ENCODE measurements around the gene SFMBT2.

The SFMBT2 gene

DNA sequence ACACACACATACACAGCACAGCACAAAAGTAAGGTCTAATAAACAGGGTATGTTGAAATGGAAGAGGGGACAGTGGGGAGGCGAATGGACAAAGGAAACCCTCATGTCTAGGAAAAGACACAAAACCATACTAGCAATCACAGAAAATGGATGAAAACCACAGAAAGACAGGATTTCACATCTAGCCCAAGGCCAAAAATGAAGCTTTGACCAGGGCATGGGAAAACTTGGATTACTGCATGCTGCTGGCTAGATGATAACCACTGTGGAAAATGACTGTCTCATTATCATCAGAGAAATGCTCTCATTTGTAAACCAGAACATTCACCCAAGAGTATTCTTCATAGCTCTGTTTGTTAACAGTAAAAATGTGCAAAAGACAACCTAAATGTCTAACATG, 88.2 kb downstream of the SFMBT2 start:
- Histone ChIP-seq H3K36me3 (ENCODE audit: insufficient read depth, insufficient read length, low read length) (no peaks in the 10 kb centered on the region), H3K4me3 (ENCODE audit: insufficient read length, low read depth) (no peak overlapping the region), H3K27me3 (ENCODE audit: insufficient read depth, insufficient read length) (no peaks in the 10 kb centered on the region), H3K4me1 (ENCODE audit: insufficient read depth, insufficient read length) (no peaks in the 10 kb centered on the region), H3K9me3 (ENCODE audit: insufficient read depth, low read length) (peaks cover 2% of the 10 kb centered on the region), H3K9ac (ENCODE audit: insufficient read length, low read depth) (no peak overlapping the region)
- no peak for DNase-seq (ENCODE audit: low read depth, low spot score)
- TF ChIP-seq ZNF274 (IDR thresholded peaks at IDR 0.05; ENCODE audit: low read depth, low read length) (no peak), YY1 (IDR thresholded peaks at IDR 0.05; ENCODE audit: insufficient read depth, insufficient read length) (no peak), SUZ12 (IDR thresholded peaks at IDR 0.05; ENCODE audit: extremely low read depth, insufficient read depth, insufficient read length) (no peak)

GRCh38 chr10:7320072-7320471, 90.8 kb downstream of the SFMBT2 start:
- TF ChIP-seq YY1 (IDR thresholded peaks at IDR 0.05; ENCODE audit: insufficient read depth, insufficient read length): no peak
- Histone ChIP-seq H3K27me3 (ENCODE audit: insufficient read depth, insufficient read length) (no peaks in the 10 kb centered on the region), H3K36me3 (ENCODE audit: insufficient read depth, insufficient read length, low read length) (no peaks in the 10 kb centered on the region), H3K9ac (ENCODE audit: insufficient read length, low read depth) (no peak overlapping the region), H3K4me1 (ENCODE audit: insufficient read depth, insufficient read length) (no peaks in the 10 kb centered on the region), H3K9me3 (ENCODE audit: insufficient read depth, low read length) (no peaks in the 10 kb centered on the region), H3K4me3 (ENCODE audit: insufficient read length, low read depth) (no peak overlapping the region)
- DNase-seq (ENCODE audit: low read depth, low spot score): no peak

DNA sequence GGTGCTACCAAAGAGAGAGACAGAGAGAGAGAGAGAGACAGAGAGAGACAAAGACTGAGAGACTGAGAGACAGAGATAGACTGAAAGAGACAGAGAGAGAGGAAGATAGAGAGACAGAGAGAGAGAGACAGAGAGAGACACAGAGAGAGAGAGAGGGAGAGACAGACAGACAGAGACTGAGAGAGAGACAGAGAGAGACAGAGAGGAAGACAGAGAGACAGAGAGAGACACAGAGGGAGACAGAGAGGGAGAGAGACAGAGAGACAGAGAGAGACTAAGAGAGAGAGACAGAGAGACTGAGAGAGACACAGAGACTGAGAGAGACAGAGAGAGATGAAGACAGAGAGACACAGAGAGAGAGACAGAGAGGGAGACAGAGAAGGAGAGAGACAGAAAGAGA, 91.2 kb downstream of the SFMBT2 start:
- Histone ChIP-seq H3K4me3 (ENCODE audit: insufficient read length, low read depth) (no peak overlapping the region), H3K9me3 (ENCODE audit: insufficient read depth, low read length) (no peaks in the 10 kb centered on the region), H3K27me3 (ENCODE audit: insufficient read depth, insufficient read length) (no peaks in the 10 kb centered on the region), H3K9ac (ENCODE audit: insufficient read length, low read depth) (no peak overlapping the region), H3K36me3 (ENCODE audit: insufficient read depth, insufficient read length, low read length) (no peaks in the 10 kb centered on the region), H3K4me1 (ENCODE audit: insufficient read depth, insufficient read length) (no peaks in the 10 kb centered on the region)
- TF ChIP-seq SUZ12 (IDR thresholded peaks at IDR 0.05; ENCODE audit: extremely low read depth, insufficient read depth, insufficient read length): no peak
- TF ChIP-seq YY1 (IDR thresholded peaks at IDR 0.05; ENCODE audit: insufficient read depth, insufficient read length): no peak
- no peak for DNase-seq (ENCODE audit: low read depth, low spot score)

GRCh38 chr10:7318836-7319235, 92.0 kb downstream of the SFMBT2 start:
- Histone ChIP-seq H3K9ac (ENCODE audit: insufficient read length, low read depth) (no peak overlapping the region), H3K4me1 (ENCODE audit: insufficient read depth, insufficient read length) (no peaks in the 10 kb centered on the region), H3K36me3 (ENCODE audit: insufficient read depth, insufficient read length, low read length) (no peaks in the 10 kb centered on the region), H3K27me3 (ENCODE audit: insufficient read depth, insufficient read length) (no peaks in the 10 kb centered on the region), H3K4me3 (ENCODE audit: insufficient read length, low read depth) (no peak overlapping the region), H3K9me3 (ENCODE audit: insufficient read depth, low read length) (no peaks in the 10 kb centered on the region)
- DNase-seq (ENCODE audit: low read depth, low spot score): no peak
- TF ChIP-seq SUZ12 (IDR thresholded peaks at IDR 0.05; ENCODE audit: extremely low read depth, insufficient read depth, insufficient read length) (no peak), ZNF274 (IDR thresholded peaks at IDR 0.05; ENCODE audit: low read depth, low read length) (no peak), YY1 (IDR thresholded peaks at IDR 0.05; ENCODE audit: insufficient read depth, insufficient read length) (no peak)

- TF ChIP-seq YY1 (IDR thresholded peaks at IDR 0.05; ENCODE audit: insufficient read depth, insufficient read length) (no peak), ZNF274 (IDR thresholded peaks at IDR 0.05; ENCODE audit: low read depth, low read length) (no peak), SUZ12 (IDR thresholded peaks at IDR 0.05; ENCODE audit: extremely low read depth, insufficient read depth, insufficient read length) (no peak)
- Histone ChIP-seq H3K4me1 (ENCODE audit: insufficient read depth, insufficient read length) (no peaks in the 10 kb centered on the region), H3K27me3 (ENCODE audit: insufficient read depth, insufficient read length) (no peaks in the 10 kb centered on the region), H3K9me3 (ENCODE audit: insufficient read depth, low read length) (no peaks in the 10 kb centered on the region), H3K9ac (ENCODE audit: insufficient read length, low read depth) (no peak overlapping the region), H3K4me3 (ENCODE audit: insufficient read length, low read depth) (no peak overlapping the region), H3K36me3 (ENCODE audit: insufficient read depth, insufficient read length, low read length) (no peaks in the 10 kb centered on the region)
- DNase-seq (ENCODE audit: low read depth, low spot score): no peak
These were observed 92.9 kb downstream of the SFMBT2 start for GRCh38 chr10:7317786-7318446.

DNA sequence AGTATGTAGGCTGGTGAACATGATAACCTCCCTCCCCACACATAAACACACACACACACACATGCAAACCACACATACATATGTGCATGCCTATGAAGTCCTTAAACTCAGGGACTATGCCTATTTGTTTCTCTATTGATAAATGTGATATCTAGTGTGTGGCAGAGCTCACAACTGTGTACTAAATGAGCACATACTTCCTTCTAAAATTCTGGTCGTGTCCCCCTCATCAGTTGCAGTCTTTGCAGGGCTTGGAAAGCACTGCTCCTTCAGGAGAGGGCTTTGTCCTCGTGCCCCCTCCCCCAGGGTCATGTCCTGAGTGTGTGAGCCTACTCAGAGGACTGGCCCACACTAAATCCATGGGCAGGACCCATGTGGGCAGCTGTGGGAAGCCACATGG, 94.0 kb downstream of the SFMBT2 start:
- Histone ChIP-seq H3K4me1 (ENCODE audit: insufficient read depth, insufficient read length) (no peaks in the 10 kb centered on the region), H3K9ac (ENCODE audit: insufficient read length, low read depth) (no peak overlapping the region), H3K4me3 (ENCODE audit: insufficient read length, low read depth) (no peak overlapping the region), H3K9me3 (ENCODE audit: insufficient read depth, low read length) (no peaks in the 10 kb centered on the region), H3K27me3 (ENCODE audit: insufficient read depth, insufficient read length) (no peaks in the 10 kb centered on the region), H3K36me3 (ENCODE audit: insufficient read depth, insufficient read length, low read length) (no peaks in the 10 kb centered on the region)
- DNase-seq (ENCODE audit: low read depth, low spot score): no peak
- TF ChIP-seq YY1 (IDR thresholded peaks at IDR 0.05; ENCODE audit: insufficient read depth, insufficient read length) (no peak), ZNF274 (IDR thresholded peaks at IDR 0.05; ENCODE audit: low read depth, low read length) (no peak), SUZ12 (IDR thresholded peaks at IDR 0.05; ENCODE audit: extremely low read depth, insufficient read depth, insufficient read length) (no peak)

DNA sequence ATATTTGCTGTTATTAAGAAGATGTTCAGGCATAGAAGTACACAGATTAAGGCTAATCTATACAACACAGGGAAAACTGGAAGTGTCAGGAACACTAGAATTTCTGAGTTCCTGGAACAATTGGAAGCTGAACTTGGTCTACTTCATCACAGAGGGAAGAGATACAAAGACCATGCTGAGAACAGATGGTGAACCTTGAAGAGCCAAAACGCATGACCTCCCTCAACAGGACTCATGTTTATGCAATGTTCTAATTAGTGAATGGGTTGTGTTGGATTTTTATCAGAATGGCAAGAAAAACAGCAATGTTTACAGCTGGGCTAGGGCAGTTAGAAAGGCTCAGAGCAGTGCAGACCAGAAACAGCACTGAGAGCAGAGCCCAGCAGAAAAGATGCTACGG, 94.9 kb downstream of the SFMBT2 start:
- Histone ChIP-seq H3K4me1 (ENCODE audit: insufficient read depth, insufficient read length) (no peaks in the 10 kb centered on the region), H3K36me3 (ENCODE audit: insufficient read depth, insufficient read length, low read length) (no peaks in the 10 kb centered on the region), H3K9ac (ENCODE audit: insufficient read length, low read depth) (no peak overlapping the region), H3K4me3 (ENCODE audit: insufficient read length, low read depth) (no peak overlapping the region), H3K27me3 (ENCODE audit: insufficient read depth, insufficient read length) (no peaks in the 10 kb centered on the region), H3K9me3 (ENCODE audit: insufficient read depth, low read length) (no peaks in the 10 kb centered on the region)
- TF ChIP-seq YY1 (IDR thresholded peaks at IDR 0.05; ENCODE audit: insufficient read depth, insufficient read length): no peak
- no peak for TF ChIP-seq ZNF274 (IDR thresholded peaks at IDR 0.05; ENCODE audit: low read depth, low read length)
- no peak for DNase-seq (ENCODE audit: low read depth, low spot score)

DNA sequence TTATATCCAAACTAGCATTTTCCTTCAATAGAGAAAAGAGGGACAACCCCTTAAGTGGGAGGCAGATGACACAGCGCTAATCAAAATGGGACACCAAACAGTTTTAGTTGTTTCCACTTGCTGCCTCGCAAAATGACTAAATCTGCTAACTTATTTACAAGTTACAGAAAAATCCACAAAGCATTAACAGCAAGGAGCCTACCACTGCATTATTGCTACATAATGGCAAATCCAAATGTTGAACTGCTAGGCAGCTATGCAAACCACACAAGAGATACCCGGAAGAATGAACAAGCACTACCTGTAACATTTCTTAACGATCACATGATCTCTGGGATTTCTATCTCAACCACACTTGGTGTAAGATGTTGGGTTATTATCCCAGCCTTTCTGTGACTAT, 96.7 kb downstream of the SFMBT2 start:
- TF ChIP-seq ZNF274 (IDR thresholded peaks at IDR 0.05; ENCODE audit: low read depth, low read length) (no peak), YY1 (IDR thresholded peaks at IDR 0.05; ENCODE audit: insufficient read depth, insufficient read length) (no peak), SUZ12 (IDR thresholded peaks at IDR 0.05; ENCODE audit: extremely low read depth, insufficient read depth, insufficient read length) (no peak)
- Histone ChIP-seq H3K4me3 (ENCODE audit: insufficient read length, low read depth) (no peak overlapping the region), H3K4me1 (ENCODE audit: insufficient read depth, insufficient read length) (no peaks in the 10 kb centered on the region), H3K27me3 (ENCODE audit: insufficient read depth, insufficient read length) (no peaks in the 10 kb centered on the region), H3K9me3 (ENCODE audit: insufficient read depth, low read length) (no peaks in the 10 kb centered on the region), H3K36me3 (ENCODE audit: insufficient read depth, insufficient read length, low read length) (no peaks in the 10 kb centered on the region), H3K9ac (ENCODE audit: insufficient read length, low read depth) (no peak overlapping the region)
- no peak for DNase-seq (ENCODE audit: low read depth, low spot score)

Measured in NT2/D1 (cell line).